ENCODE results near the gene FAM174B.

FAM174B gene

GRCh38 chr15:92574566-92574965, 81.0 kb downstream of the FAM174B start:
- no peaks in the 10 kb centered on the region for H3K4me1 ChIP-seq (ENCODE audit: control extremely low read depth in 1 of 4, control insufficient read depth in 4 of 4, insufficient read depth in 4 of 4, low read length in 3 of 4)
- no peaks in the 10 kb centered on the region for H3K27me3 ChIP-seq (replicated peaks in 2 of 5; ENCODE audit: control insufficient read depth in 4 of 5, insufficient read depth in 5 of 5, low read length in 4 of 5)
- H3K27ac ChIP-seq (ENCODE audit: insufficient read depth in 1 of 2, low read depth in 1 of 2, low read length in 2 of 2, poor library complexity in 1 of 2, severe bottlenecking in 2 of 2), result no peak overlapping the region
- no peaks in the 10 kb centered on the region for H3K36me3 ChIP-seq (ENCODE audit: control insufficient read depth in 4 of 4, insufficient read depth in 4 of 4, low read length in 3 of 4)
- H3K4me3 ChIP-seq (ENCODE audit: control insufficient read depth in 1 of 7, extremely low read depth in 1 of 7, insufficient read depth in 4 of 7, low read depth in 2 of 7, low read length in 6 of 7), result no peak overlapping the region
- POLR2A ChIA-PET, result interaction anchor here (0.6 kb wide), 1 partner anchor 11 kb away, joined by 6 read pairs; no protein-coding TSS in a partner anchor
- no peaks in the 10 kb centered on the region for H3K9me3 ChIP-seq (ENCODE audit: control extremely low read depth in 1 of 5, control insufficient read depth in 4 of 5, insufficient read depth in 2 of 5, low read depth in 1 of 5, low read length in 4 of 5)
- no peak for DNase-seq
- WGBS (ENCODE audit: insufficient coverage), result no CpG with 5 or more reads among the region's 1 CpG
- CTCF ChIA-PET, result no interaction called here

- no CpG with 5 or more reads among the region's 1 CpG for WGBS (ENCODE audit: insufficient coverage)
- POLR2A ChIA-PET, result interaction anchor here (0.6 kb wide), 1 partner anchor 10 kb away, joined by 6 read pairs; no protein-coding TSS in a partner anchor
These were observed 81.4 kb downstream of the FAM174B start for GRCh38 chr15:92574161-92574560.

DNA sequence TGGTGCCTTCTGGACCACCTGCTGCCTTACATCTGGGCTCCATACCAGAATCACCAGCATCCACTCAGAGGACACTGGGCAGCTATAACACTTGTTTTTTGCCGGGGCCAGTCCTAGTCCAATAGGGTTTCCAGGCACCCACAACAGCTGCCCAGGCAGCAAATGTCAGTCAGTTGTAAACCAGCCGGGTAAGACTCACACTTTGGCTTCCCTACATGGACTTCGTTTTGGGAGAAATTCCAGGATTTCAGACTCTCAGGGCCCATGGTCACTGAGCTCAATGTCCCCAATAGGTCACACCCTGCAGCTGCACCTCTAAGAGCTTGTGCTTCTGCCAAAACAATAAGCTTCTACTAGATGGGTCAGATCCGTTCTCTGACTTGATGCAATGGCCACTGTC, 83.8 kb downstream of the FAM174B start:
- Histone ChIP-seq H3K4me1 (ENCODE audit: control extremely low read depth in 1 of 4, control insufficient read depth in 4 of 4, insufficient read depth in 4 of 4, low read length in 3 of 4) (no peaks in the 10 kb centered on the region), H3K9me3 (ENCODE audit: control extremely low read depth in 1 of 5, control insufficient read depth in 4 of 5, insufficient read depth in 2 of 5, low read depth in 1 of 5, low read length in 4 of 5) (no peaks in the 10 kb centered on the region), H3K4me3 (ENCODE audit: control insufficient read depth in 1 of 7, extremely low read depth in 1 of 7, insufficient read depth in 4 of 7, low read depth in 2 of 7, low read length in 6 of 7) (no peak overlapping the region), H3K27ac (ENCODE audit: insufficient read depth in 1 of 2, low read depth in 1 of 2, low read length in 2 of 2, poor library complexity in 1 of 2, severe bottlenecking in 2 of 2) (no peak overlapping the region), H3K36me3 (ENCODE audit: control insufficient read depth in 4 of 4, insufficient read depth in 4 of 4, low read length in 3 of 4) (no peaks in the 10 kb centered on the region), H3K27me3 (replicated peaks in 2 of 5; ENCODE audit: control insufficient read depth in 4 of 5, insufficient read depth in 5 of 5, low read length in 4 of 5) (no peaks in the 10 kb centered on the region)
- ChIA-PET POLR2A (no interaction called here), CTCF (no interaction called here)
- WGBS (ENCODE audit: insufficient coverage), result 98% methylated on average over 4 of the region's 4 CpGs
- no peak for DNase-seq

More at GRCh38 chr15:92574161-92574560, 81.4 kb downstream of the FAM174B start:
- H3K9me3 ChIP-seq (ENCODE audit: control extremely low read depth in 1 of 5, control insufficient read depth in 4 of 5, insufficient read depth in 2 of 5, low read depth in 1 of 5, low read length in 4 of 5), result no peaks in the 10 kb centered on the region
- no peak overlapping the region for H3K4me3 ChIP-seq (ENCODE audit: control insufficient read depth in 1 of 7, extremely low read depth in 1 of 7, insufficient read depth in 4 of 7, low read depth in 2 of 7, low read length in 6 of 7)
- H3K36me3 ChIP-seq (ENCODE audit: control insufficient read depth in 4 of 4, insufficient read depth in 4 of 4, low read length in 3 of 4), result no peaks in the 10 kb centered on the region
- no peaks in the 10 kb centered on the region for H3K27me3 ChIP-seq (replicated peaks in 2 of 5; ENCODE audit: control insufficient read depth in 4 of 5, insufficient read depth in 5 of 5, low read length in 4 of 5)
- no peaks in the 10 kb centered on the region for H3K4me1 ChIP-seq (ENCODE audit: control extremely low read depth in 1 of 4, control insufficient read depth in 4 of 4, insufficient read depth in 4 of 4, low read length in 3 of 4)
- H3K27ac ChIP-seq (ENCODE audit: insufficient read depth in 1 of 2, low read depth in 1 of 2, low read length in 2 of 2, poor library complexity in 1 of 2, severe bottlenecking in 2 of 2), result no peak overlapping the region
- DNase-seq, result no peak
- CTCF ChIA-PET, result no interaction called here

DNA sequence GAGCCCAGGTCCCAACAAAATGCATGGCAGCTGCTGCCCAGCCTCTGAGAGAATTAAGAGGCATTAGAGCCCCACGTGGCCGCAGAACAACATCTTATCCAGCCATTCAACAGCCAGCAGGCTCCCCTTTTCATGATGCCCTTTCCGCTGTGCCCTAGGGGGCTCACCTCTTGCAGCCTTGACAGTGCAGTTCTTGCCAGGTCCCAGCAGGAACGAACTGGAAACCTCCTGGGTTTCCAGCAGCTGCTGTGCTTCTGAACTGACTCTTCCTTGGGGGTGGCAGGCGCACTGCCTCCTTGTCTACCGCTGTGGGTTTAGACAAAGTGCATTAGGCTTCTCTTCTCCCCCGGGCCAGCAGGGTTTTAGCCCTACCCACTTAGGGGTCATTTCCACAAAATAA, 85.2 kb downstream of the FAM174B start:
- H3K9me3 ChIP-seq (ENCODE audit: control extremely low read depth in 1 of 5, control insufficient read depth in 4 of 5, insufficient read depth in 2 of 5, low read depth in 1 of 5, low read length in 4 of 5), result no peaks in the 10 kb centered on the region
- no peaks in the 10 kb centered on the region for H3K4me1 ChIP-seq (ENCODE audit: control extremely low read depth in 1 of 4, control insufficient read depth in 4 of 4, insufficient read depth in 4 of 4, low read length in 3 of 4)
- no peaks in the 10 kb centered on the region for H3K27me3 ChIP-seq (replicated peaks in 2 of 5; ENCODE audit: control insufficient read depth in 4 of 5, insufficient read depth in 5 of 5, low read length in 4 of 5)
- ChIA-PET CTCF (no interaction called here), POLR2A (no interaction called here)
- no peak for DNase-seq
- 95% methylated on average over 7 of the region's 7 CpGs for WGBS (ENCODE audit: insufficient coverage)
- H3K36me3 ChIP-seq (ENCODE audit: control insufficient read depth in 4 of 4, insufficient read depth in 4 of 4, low read length in 3 of 4), result no peaks in the 10 kb centered on the region
- H3K4me3 ChIP-seq (ENCODE audit: control insufficient read depth in 1 of 7, extremely low read depth in 1 of 7, insufficient read depth in 4 of 7, low read depth in 2 of 7, low read length in 6 of 7), result no peak overlapping the region
- H3K27ac ChIP-seq (ENCODE audit: insufficient read depth in 1 of 2, low read depth in 1 of 2, low read length in 2 of 2, poor library complexity in 1 of 2, severe bottlenecking in 2 of 2), result no peak overlapping the region

GRCh38 chr15:92569778-92570177, 85.8 kb downstream of the FAM174B start:
- CTCF ChIA-PET, result no interaction called here
- Histone ChIP-seq H3K27ac (ENCODE audit: insufficient read depth in 1 of 2, low read depth in 1 of 2, low read length in 2 of 2, poor library complexity in 1 of 2, severe bottlenecking in 2 of 2) (no peak overlapping the region), H3K27me3 (replicated peaks in 2 of 5; ENCODE audit: control insufficient read depth in 4 of 5, insufficient read depth in 5 of 5, low read length in 4 of 5) (no peaks in the 10 kb centered on the region), H3K36me3 (ENCODE audit: control insufficient read depth in 4 of 4, insufficient read depth in 4 of 4, low read length in 3 of 4) (no peaks in the 10 kb centered on the region), H3K4me1 (ENCODE audit: control extremely low read depth in 1 of 4, control insufficient read depth in 4 of 4, insufficient read depth in 4 of 4, low read length in 3 of 4) (no peaks in the 10 kb centered on the region), H3K9me3 (ENCODE audit: control extremely low read depth in 1 of 5, control insufficient read depth in 4 of 5, insufficient read depth in 2 of 5, low read depth in 1 of 5, low read length in 4 of 5) (no peaks in the 10 kb centered on the region), H3K4me3 (ENCODE audit: control insufficient read depth in 1 of 7, extremely low read depth in 1 of 7, insufficient read depth in 4 of 7, low read depth in 2 of 7, low read length in 6 of 7) (no peak overlapping the region)
- WGBS (ENCODE audit: insufficient coverage), result 93% methylated on average over 3 of the region's 3 CpGs
- POLR2A ChIA-PET, result no interaction called here
- no peak for DNase-seq

Data from common myeloid progenitor, CD34-positive (primary cell).